ENCODE measurements around the gene CACNA2D4. TPM values are rescaled to one million over a fixed set of nuclear protein-coding genes. Genes with fewer than 3 reads are reported as not detected.

Gene CACNA2D4
- total RNA-seq, 1 donor from 2014 or later: 0.87 TPM

GRCh38 chr12:1919284-1919683 is 832 bp upstream of the CACNA2D4 start:
- no peaks in the 10 kb centered on the region for H3K9me3 Mint-ChIP-seq
- no peak for TF ChIP-seq CTCF (conservative IDR thresholded peaks at IDR 0.05)
- DNase-seq (ENCODE audit: extremely low spot score, unreplicated experiment): no peak
- H3K27ac Mint-ChIP-seq: no peak overlapping the region
- no peaks in the 10 kb centered on the region for H3K36me3 Mint-ChIP-seq
- H3K4me1 Mint-ChIP-seq (ENCODE audit: unreplicated experiment): peaks cover 4% of the 10 kb centered on the region
- peaks cover 20% of the 10 kb centered on the region for H3K27me3 Mint-ChIP-seq
- H3K4me3 Mint-ChIP-seq: no peak overlapping the region

GRCh38 chr12:1918884-1919236 is 408 bp upstream of the CACNA2D4 start:
- DNase-seq (ENCODE audit: extremely low spot score, unreplicated experiment): no peak
- Mint-ChIP-seq H3K27me3 (peaks cover 20% of the 10 kb centered on the region), H3K9me3 (no peaks in the 10 kb centered on the region), H3K4me1 (ENCODE audit: unreplicated experiment) (peaks cover 4% of the 10 kb centered on the region), H3K4me3 (no peak overlapping the region), H3K36me3 (no peaks in the 10 kb centered on the region), H3K27ac (no peak overlapping the region)
- TF ChIP-seq CTCF (conservative IDR thresholded peaks at IDR 0.05): no peak

- H3K4me3 Mint-ChIP-seq: no peak overlapping the region
- peak; percentile 56 for DNase-seq (ENCODE audit: extremely low spot score, unreplicated experiment)
- TF ChIP-seq CTCF (conservative IDR thresholded peaks at IDR 0.05): no peak
- H3K27me3 Mint-ChIP-seq: peaks cover 15% of the 10 kb centered on the region
- no peaks in the 10 kb centered on the region for H3K9me3 Mint-ChIP-seq
- H3K4me1 Mint-ChIP-seq (ENCODE audit: unreplicated experiment): peaks cover 4% of the 10 kb centered on the region
- no peak overlapping the region for H3K27ac Mint-ChIP-seq
- H3K36me3 Mint-ChIP-seq: no peaks in the 10 kb centered on the region
Observed at GRCh38 chr12:1917172-1918070, 1.0 kb downstream of the CACNA2D4 start.

DNA sequence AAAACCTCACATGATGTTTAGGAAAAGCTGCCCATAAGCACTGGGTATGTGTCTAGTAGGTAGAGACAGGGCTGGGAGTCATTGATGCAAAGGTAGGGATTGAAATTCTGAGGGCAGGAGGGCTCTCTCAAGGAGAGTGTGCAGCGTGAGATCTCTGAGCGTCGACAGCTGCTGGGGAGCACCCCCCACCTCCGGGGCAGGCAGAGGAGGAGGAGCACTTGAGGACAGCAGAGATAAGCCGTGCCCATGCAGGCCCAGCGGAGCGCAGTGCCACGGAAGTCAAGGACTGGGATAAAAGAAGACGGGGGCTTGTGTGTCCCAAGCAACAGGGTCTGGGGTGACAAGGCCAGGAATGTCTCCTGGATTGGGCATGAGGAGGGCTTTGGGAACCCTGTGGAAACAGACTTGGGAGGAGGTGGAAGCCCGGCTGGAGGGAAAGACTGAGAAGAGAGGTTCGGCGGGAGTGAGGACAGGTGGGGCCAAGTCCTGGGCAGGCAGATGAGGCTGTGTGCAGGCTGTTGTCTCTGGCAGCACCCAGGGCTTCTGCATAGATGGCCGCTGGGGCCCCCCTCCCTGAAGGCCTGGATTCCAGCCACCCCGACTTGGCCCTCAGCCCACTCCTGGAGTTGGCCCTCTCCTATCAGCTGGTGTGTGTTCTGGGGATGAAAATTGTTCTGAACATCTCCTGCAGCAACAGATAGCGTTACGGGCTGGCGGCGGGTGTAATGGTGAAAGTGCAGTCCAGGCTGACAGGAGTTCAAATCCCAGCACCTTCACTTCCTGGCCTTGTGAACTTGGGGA is 1.9 kb downstream of the CACNA2D4 start:
- Mint-ChIP-seq H3K27me3 (peaks cover 15% of the 10 kb centered on the region), H3K36me3 (no peaks in the 10 kb centered on the region), H3K4me3 (no peak overlapping the region), H3K9me3 (no peaks in the 10 kb centered on the region), H3K27ac (no peak overlapping the region), H3K4me1 (ENCODE audit: unreplicated experiment) (peaks cover 4% of the 10 kb centered on the region)
- TF ChIP-seq CTCF (conservative IDR thresholded peaks at IDR 0.05): no peak
- DNase-seq (ENCODE audit: extremely low spot score, unreplicated experiment): peak; percentile 64

- Mint-ChIP-seq H3K36me3 (no peaks in the 10 kb centered on the region), H3K4me1 (ENCODE audit: unreplicated experiment) (peaks cover 4% of the 10 kb centered on the region), H3K27me3 (peaks cover 15% of the 10 kb centered on the region), H3K27ac (no peak overlapping the region), H3K4me3 (no peak overlapping the region), H3K9me3 (no peaks in the 10 kb centered on the region)
- no peak for TF ChIP-seq CTCF (conservative IDR thresholded peaks at IDR 0.05)
- peak; percentile 61 for DNase-seq (ENCODE audit: extremely low spot score, unreplicated experiment)
Observed at GRCh38 chr12:1915082-1915968, 3.1 kb downstream of the CACNA2D4 start.
